ENCODE results near the gene RAB44.

Gene RAB44

GRCh38 chr6:36743538-36744303 lies 46.1 kb downstream of the RAB44 start:
- TF ChIP-seq POLR2A (IDR thresholded peaks at IDR 0.05; ENCODE audit: low read depth, low read length), result no peak
- TF ChIP-seq TAF1 (IDR thresholded peaks at IDR 0.05; ENCODE audit: low read depth, low read length), result no peak
- TF ChIP-seq SPI1 (IDR thresholded peaks at IDR 0.05; ENCODE audit: low read depth, low read length), result no peak
- no peak for TF ChIP-seq PAX5 (IDR thresholded peaks at IDR 0.05; ENCODE audit: insufficient read depth, low read length, severe bottlenecking)
- TF ChIP-seq POU2F2 (IDR thresholded peaks at IDR 0.05; ENCODE audit: low read depth, low read length), result no peak
- TF ChIP-seq POLR2AphosphoS5 (IDR thresholded peaks at IDR 0.05; ENCODE audit: low read depth, low read length), result no peak
- DNase-seq (ENCODE audit: insufficient read length, low spot score) (no peak), FAIRE-seq (no peak)

- FAIRE-seq, result no peak
- DNase-seq (ENCODE audit: insufficient read length, low spot score), result no peak
- TF ChIP-seq POLR2A (IDR thresholded peaks at IDR 0.05; ENCODE audit: low read depth, low read length) (no peak), PAX5 (IDR thresholded peaks at IDR 0.05; ENCODE audit: insufficient read depth, low read length, severe bottlenecking) (no peak), POU2F2 (IDR thresholded peaks at IDR 0.05; ENCODE audit: low read depth, low read length) (no peak), POLR2AphosphoS5 (IDR thresholded peaks at IDR 0.05; ENCODE audit: low read depth, low read length) (no peak), TAF1 (IDR thresholded peaks at IDR 0.05; ENCODE audit: low read depth, low read length) (no peak), SPI1 (IDR thresholded peaks at IDR 0.05; ENCODE audit: low read depth, low read length) (no peak)
Measured at GRCh38 chr6:36744304-36744673, 46.7 kb downstream of the RAB44 start.

- DNase-seq (ENCODE audit: insufficient read length, low spot score) (no peak), FAIRE-seq (no peak)
- no peak for TF ChIP-seq POU2F2 (IDR thresholded peaks at IDR 0.05; ENCODE audit: low read depth, low read length)
- TF ChIP-seq SPI1 (IDR thresholded peaks at IDR 0.05; ENCODE audit: low read depth, low read length), result no peak
- TF ChIP-seq TAF1 (IDR thresholded peaks at IDR 0.05; ENCODE audit: low read depth, low read length), result no peak
- TF ChIP-seq POLR2AphosphoS5 (IDR thresholded peaks at IDR 0.05; ENCODE audit: low read depth, low read length), result no peak
- no peak for TF ChIP-seq POLR2A (IDR thresholded peaks at IDR 0.05; ENCODE audit: low read depth, low read length)
- no peak for TF ChIP-seq PAX5 (IDR thresholded peaks at IDR 0.05; ENCODE audit: insufficient read depth, low read length, severe bottlenecking)
Measured at GRCh38 chr6:36745283-36745682, 47.7 kb downstream of the RAB44 start.

GRCh38 chr6:36745836-36746235 lies 48.2 kb downstream of the RAB44 start:
- DNase-seq (ENCODE audit: insufficient read length, low spot score), result no peak
- TF ChIP-seq POLR2A (IDR thresholded peaks at IDR 0.05; ENCODE audit: low read depth, low read length), result no peak
- no peak for TF ChIP-seq SPI1 (IDR thresholded peaks at IDR 0.05; ENCODE audit: low read depth, low read length)
- TF ChIP-seq POLR2AphosphoS5 (IDR thresholded peaks at IDR 0.05; ENCODE audit: low read depth, low read length), result no peak
- TF ChIP-seq POU2F2 (IDR thresholded peaks at IDR 0.05; ENCODE audit: low read depth, low read length), result no peak
- TF ChIP-seq PAX5 (IDR thresholded peaks at IDR 0.05; ENCODE audit: insufficient read depth, low read length, severe bottlenecking), result no peak
- TF ChIP-seq TAF1 (IDR thresholded peaks at IDR 0.05; ENCODE audit: low read depth, low read length), result no peak
- FAIRE-seq, result no peak

- DNase-seq (ENCODE audit: insufficient read length, low spot score) (no peak), FAIRE-seq (no peak)
- TF ChIP-seq POLR2A (IDR thresholded peaks at IDR 0.05; ENCODE audit: low read depth, low read length), result no peak
- no peak for TF ChIP-seq SPI1 (IDR thresholded peaks at IDR 0.05; ENCODE audit: low read depth, low read length)
- TF ChIP-seq PAX5 (IDR thresholded peaks at IDR 0.05; ENCODE audit: insufficient read depth, low read length, severe bottlenecking), result no peak
- TF ChIP-seq POLR2AphosphoS5 (IDR thresholded peaks at IDR 0.05; ENCODE audit: low read depth, low read length), result no peak
- no peak for TF ChIP-seq TAF1 (IDR thresholded peaks at IDR 0.05; ENCODE audit: low read depth, low read length)
- no peak for TF ChIP-seq POU2F2 (IDR thresholded peaks at IDR 0.05; ENCODE audit: low read depth, low read length)
Measured at GRCh38 chr6:36746251-36746650, 48.6 kb downstream of the RAB44 start.

- TF ChIP-seq SPI1 (IDR thresholded peaks at IDR 0.05; ENCODE audit: low read depth, low read length) (no peak), POU2F2 (IDR thresholded peaks at IDR 0.05; ENCODE audit: low read depth, low read length) (no peak), POLR2AphosphoS5 (IDR thresholded peaks at IDR 0.05; ENCODE audit: low read depth, low read length) (no peak), POLR2A (IDR thresholded peaks at IDR 0.05; ENCODE audit: low read depth, low read length) (no peak), TAF1 (IDR thresholded peaks at IDR 0.05; ENCODE audit: low read depth, low read length) (no peak), PAX5 (IDR thresholded peaks at IDR 0.05; ENCODE audit: insufficient read depth, low read length, severe bottlenecking) (no peak)
- FAIRE-seq (no peak), DNase-seq (ENCODE audit: insufficient read length, low spot score) (no peak)
Measured at GRCh38 chr6:36749829-36750489, 52.3 kb downstream of the RAB44 start.

GRCh38 chr6:36751091-36751490 lies 53.5 kb downstream of the RAB44 start:
- TF ChIP-seq POLR2AphosphoS5 (IDR thresholded peaks at IDR 0.05; ENCODE audit: low read depth, low read length) (no peak), PAX5 (IDR thresholded peaks at IDR 0.05; ENCODE audit: insufficient read depth, low read length, severe bottlenecking) (no peak), POLR2A (IDR thresholded peaks at IDR 0.05; ENCODE audit: low read depth, low read length) (no peak), TAF1 (IDR thresholded peaks at IDR 0.05; ENCODE audit: low read depth, low read length) (no peak), SPI1 (IDR thresholded peaks at IDR 0.05; ENCODE audit: low read depth, low read length) (no peak), POU2F2 (IDR thresholded peaks at IDR 0.05; ENCODE audit: low read depth, low read length) (no peak)
- DNase-seq (ENCODE audit: insufficient read length, low spot score) (no peak), FAIRE-seq (no peak)

GRCh38 chr6:36751833-36752186 lies 54.2 kb downstream of the RAB44 start:
- FAIRE-seq, result peak; percentile 38
- DNase-seq (ENCODE audit: insufficient read length, low spot score), result no peak
- TF ChIP-seq TAF1 (IDR thresholded peaks at IDR 0.05; ENCODE audit: low read depth, low read length), result no peak

- FAIRE-seq (no peak), DNase-seq (ENCODE audit: insufficient read length, low spot score) (no peak)
- TF ChIP-seq TAF1 (IDR thresholded peaks at IDR 0.05; ENCODE audit: low read depth, low read length) (no peak), POLR2AphosphoS5 (IDR thresholded peaks at IDR 0.05; ENCODE audit: low read depth, low read length) (no peak)
Measured at GRCh38 chr6:36752187-36752885, 54.7 kb downstream of the RAB44 start.

All from GM12891 (cell line).